Measurements from ENCODE around the gene ZRSR2.

The ZRSR2 gene

GRCh38 chrX:15864023-15864422 is 73.7 kb downstream of the ZRSR2 start:
- Histone ChIP-seq H3K4me2 (ENCODE audit: low read depth, low read length, poor library complexity, severe bottlenecking) (no peak overlapping the region), H2AFZ (ENCODE audit: low read length) (no peak overlapping the region), H3K27me3 (ENCODE audit: insufficient read depth, low read length, poor library complexity, severe bottlenecking) (no peaks in the 10 kb centered on the region), H3K9me2 (replicated peaks; ENCODE audit: low read depth, low read length) (no peaks in the 10 kb centered on the region), H4K20me1 (ENCODE audit: insufficient read depth, low read length, poor library complexity, severe bottlenecking) (no peaks in the 10 kb centered on the region), H3K36me3 (ENCODE audit: insufficient read depth, low read length) (no peaks in the 10 kb centered on the region), H3K4me1 (ENCODE audit: insufficient read depth, low read length, poor library complexity, severe bottlenecking) (peaks cover 12% of the 10 kb centered on the region), H3K79me2 (ENCODE audit: insufficient read depth, low read length) (no peaks in the 10 kb centered on the region), H3K9me3 (ENCODE audit: insufficient read depth, low read depth, low read length) (no peaks in the 10 kb centered on the region), H3K9ac (ENCODE audit: low read depth, low read length, poor library complexity, severe bottlenecking) (no peak overlapping the region), H3K4me3 (ENCODE audit: low read length, poor library complexity, severe bottlenecking) (no peak overlapping the region), H3F3A (ENCODE audit: low read depth) (no peaks in the 10 kb centered on the region)
- TF ChIP-seq EZH2phosphoT487 (IDR thresholded peaks at IDR 0.05; ENCODE audit: borderline replicate concordance) (no peak), CTCF (conservative IDR thresholded peaks at IDR 0.05; ENCODE audit: low read length) (no peak)

GRCh38 chrX:15864629-15865028 is 74.3 kb downstream of the ZRSR2 start:
- Histone ChIP-seq H3K4me2 (ENCODE audit: low read depth, low read length, poor library complexity, severe bottlenecking) (no peak overlapping the region), H3F3A (ENCODE audit: low read depth) (no peaks in the 10 kb centered on the region), H2AFZ (ENCODE audit: low read length) (no peak overlapping the region), H3K4me3 (ENCODE audit: low read length, poor library complexity, severe bottlenecking) (no peak overlapping the region), H3K9me2 (replicated peaks; ENCODE audit: low read depth, low read length) (no peaks in the 10 kb centered on the region), H3K9me3 (ENCODE audit: insufficient read depth, low read depth, low read length) (no peaks in the 10 kb centered on the region), H3K27me3 (ENCODE audit: insufficient read depth, low read length, poor library complexity, severe bottlenecking) (no peaks in the 10 kb centered on the region), H4K20me1 (ENCODE audit: insufficient read depth, low read length, poor library complexity, severe bottlenecking) (no peaks in the 10 kb centered on the region), H3K36me3 (ENCODE audit: insufficient read depth, low read length) (no peaks in the 10 kb centered on the region), H3K9ac (ENCODE audit: low read depth, low read length, poor library complexity, severe bottlenecking) (no peak overlapping the region), H3K4me1 (ENCODE audit: insufficient read depth, low read length, poor library complexity, severe bottlenecking) (peaks cover 16% of the 10 kb centered on the region), H3K79me2 (ENCODE audit: insufficient read depth, low read length) (no peaks in the 10 kb centered on the region)
- TF ChIP-seq CTCF (conservative IDR thresholded peaks at IDR 0.05; ENCODE audit: low read length): no peak

GRCh38 chrX:15866147-15866546 is 75.9 kb downstream of the ZRSR2 start:
- no peak overlapping the region for H3K4me3 ChIP-seq (ENCODE audit: low read length, poor library complexity, severe bottlenecking)
- H3K4me1 ChIP-seq (ENCODE audit: insufficient read depth, low read length, poor library complexity, severe bottlenecking): peaks cover 13% of the 10 kb centered on the region
- H3F3A ChIP-seq (ENCODE audit: low read depth): no peaks in the 10 kb centered on the region
- H3K36me3 ChIP-seq (ENCODE audit: insufficient read depth, low read length): no peaks in the 10 kb centered on the region
- no peaks in the 10 kb centered on the region for H3K9me3 ChIP-seq (ENCODE audit: insufficient read depth, low read depth, low read length)
- H3K9me2 ChIP-seq (replicated peaks; ENCODE audit: low read depth, low read length): no peaks in the 10 kb centered on the region
- TF ChIP-seq EZH2phosphoT487 (IDR thresholded peaks at IDR 0.05; ENCODE audit: borderline replicate concordance): no peak
- no peak for TF ChIP-seq CTCF (conservative IDR thresholded peaks at IDR 0.05; ENCODE audit: low read length)
- H3K9ac ChIP-seq (ENCODE audit: low read depth, low read length, poor library complexity, severe bottlenecking): no peak overlapping the region
- H3K79me2 ChIP-seq (ENCODE audit: insufficient read depth, low read length): no peaks in the 10 kb centered on the region
- H4K20me1 ChIP-seq (ENCODE audit: insufficient read depth, low read length, poor library complexity, severe bottlenecking): no peaks in the 10 kb centered on the region
- H3K27me3 ChIP-seq (ENCODE audit: insufficient read depth, low read length, poor library complexity, severe bottlenecking): no peaks in the 10 kb centered on the region
- H2AFZ ChIP-seq (ENCODE audit: low read length): no peak overlapping the region
- no peak overlapping the region for H3K4me2 ChIP-seq (ENCODE audit: low read depth, low read length, poor library complexity, severe bottlenecking)

Measured in Loucy (cell line).